ENCODE data around the gene ZNF639. TPM values are rescaled to one million over a fixed set of nuclear protein-coding genes. Genes with fewer than 3 reads are reported as not detected.

ZNF639 gene
- total RNA-seq, 1 donor from 2014 or later, result 41.4 TPM

DNA sequence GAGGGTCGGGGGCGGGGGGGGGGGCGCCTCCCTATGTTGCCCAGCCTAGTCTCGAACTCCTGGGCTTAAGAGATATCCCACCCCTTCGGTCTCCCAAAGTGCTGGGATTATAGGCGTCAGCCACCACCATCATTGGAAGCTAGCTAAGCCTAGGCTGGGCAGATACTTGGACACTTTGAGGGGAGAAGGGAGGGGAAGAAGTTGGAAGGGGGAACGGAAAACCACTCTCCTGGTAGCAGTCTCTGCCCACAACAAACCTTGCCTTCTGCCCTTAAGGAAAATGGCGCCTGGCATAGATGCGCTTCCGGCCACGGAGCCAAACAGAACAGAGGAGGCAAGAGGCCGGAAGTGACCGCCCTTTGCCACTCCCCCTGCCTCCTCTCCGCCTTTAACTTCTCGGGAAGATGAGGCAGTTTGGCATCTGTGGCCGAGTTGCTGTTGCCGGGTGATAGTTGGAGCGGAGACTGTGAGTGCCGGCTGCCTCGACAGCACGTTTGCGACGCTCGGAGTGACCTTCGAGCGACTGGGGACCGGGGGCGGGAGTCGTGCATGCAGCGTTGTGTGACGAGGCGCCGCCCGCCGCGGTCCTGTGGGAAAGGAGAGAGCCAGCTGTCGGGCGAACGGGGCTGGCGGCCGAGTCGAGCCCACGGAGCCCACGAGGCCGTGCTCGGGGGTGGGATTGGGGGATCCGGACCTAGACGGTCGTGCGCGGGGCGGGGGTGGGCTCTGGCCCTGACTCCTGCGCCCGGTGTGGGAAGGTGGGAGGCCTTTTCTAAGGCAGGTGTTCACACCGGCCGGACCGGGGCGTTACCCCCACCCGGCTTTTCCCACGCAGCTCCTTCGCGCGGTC lies 24.7 kb downstream of the ZNF639 start, which contains the start of gene MFN1:
MFN1 (plus strand) TSS at position 365 of the 850 bp plus-strand sequence. CDS start 1,143 bp downstream, outside the sequence.
- no peaks in the 10 kb centered on the region for H3K9me3 Mint-ChIP-seq
- CTCF ChIA-PET, result interaction anchor here (2.3 kb wide), 1 partner anchor 27 kb away, joined by 5 read pairs; no protein-coding TSS in a partner anchor
- peaks cover 35% of the 10 kb centered on the region for H3K4me1 Mint-ChIP-seq
- POLR2A ChIA-PET, result interaction anchor here (0.7 to 2.1 kb wide), 15 partner anchors 11 to 276 kb away, joined by 3 to 11 read pairs (median 4); partner anchors contain the start of genes ACTL6A, MRPL47, NDUFB5 and PIK3CA
- peak within 1 kb of the TSS; percentile 98 for H3K4me3 Mint-ChIP-seq
- peak within 1 kb of the TSS; percentile 95 for H3K27ac Mint-ChIP-seq
- intact Hi-C loops (cut with micrococcal nuclease), result loop anchor here (1.0 to 5.0 kb wide), 10 partner anchors 24 to 1565 kb away; partner anchors contain the start of genes ACTL6A, FXR1, GNB4 and MRPL47
- H3K36me3 Mint-ChIP-seq (ENCODE audit: low read depth), result peaks cover 36% of the 10 kb centered on the region
- DNase-seq (peak; percentile 80), ATAC-seq (ENCODE audit: low read depth) (peak; percentile 88)
- no peaks in the 10 kb centered on the region for H3K27me3 Mint-ChIP-seq
- TF ChIP-seq CTCF (IDR thresholded peaks at IDR 0.05), result no peak

GRCh38 chr3:179348325-179349013 lies 25.6 kb downstream of the ZNF639 start:
- no peak for TF ChIP-seq CTCF (IDR thresholded peaks at IDR 0.05)
- CTCF ChIA-PET, result interaction anchor here (0.7 to 2.3 kb wide), 2 partner anchors 28 to 298 kb away, joined by 3 to 5 read pairs; no protein-coding TSS in a partner anchor
- peaks cover 41% of the 10 kb centered on the region for H3K36me3 Mint-ChIP-seq (ENCODE audit: low read depth)
- peak overlapping the region; percentile 95 for H3K27ac Mint-ChIP-seq
- peak overlapping the region; percentile 98 for H3K4me3 Mint-ChIP-seq
- peak; percentile 74 for ATAC-seq (ENCODE audit: low read depth)
- DNase-seq, result no peak
- H3K4me1 Mint-ChIP-seq, result peaks cover 35% of the 10 kb centered on the region
- no peaks in the 10 kb centered on the region for H3K27me3 Mint-ChIP-seq
- POLR2A ChIA-PET, result interaction anchor here (0.6 to 2.1 kb wide), 11 partner anchors 12 to 277 kb away, joined by 3 to 11 read pairs (median 6); partner anchors contain the start of genes ACTL6A, MRPL47, NDUFB5 and PIK3CA
- no peaks in the 10 kb centered on the region for H3K9me3 Mint-ChIP-seq
- intact Hi-C loops (cut with micrococcal nuclease), result loop anchor here (1.0 to 5.0 kb wide), 5 partner anchors 91 to 1564 kb away; partner anchors contain the start of genes ACTL6A, FXR1, GNB4 and TTC14

DNA sequence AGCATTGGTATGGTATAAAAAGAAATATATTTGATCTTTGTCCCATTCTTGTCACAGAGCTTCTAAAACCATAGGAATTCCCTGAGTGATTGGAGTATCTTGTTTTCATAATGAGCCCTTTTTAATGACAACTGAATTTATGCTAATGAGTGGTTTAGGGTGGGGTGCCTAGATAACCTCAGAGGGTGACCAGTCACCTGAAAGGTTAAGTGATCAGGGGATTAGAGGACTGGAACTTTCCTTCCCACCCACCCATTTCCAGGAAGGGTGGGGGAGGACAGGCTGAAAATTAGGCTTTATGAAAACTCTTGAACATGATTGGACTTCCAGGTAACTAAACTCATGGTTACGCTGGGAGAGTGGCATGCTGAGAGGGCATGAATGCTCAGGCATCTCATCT lies 33.2 kb downstream of the ZNF639 start:
- ChIA-PET POLR2A (no interaction called here), CTCF (no interaction called here)
- intact Hi-C loops (cut with micrococcal nuclease), result no loop called here
- H3K27me3 Mint-ChIP-seq, result no peaks in the 10 kb centered on the region
- H3K9me3 Mint-ChIP-seq, result no peaks in the 10 kb centered on the region
- peaks cover 24% of the 10 kb centered on the region for H3K4me1 Mint-ChIP-seq
- no peak for TF ChIP-seq CTCF (IDR thresholded peaks at IDR 0.05)
- no peak overlapping the region for H3K27ac Mint-ChIP-seq
- peaks cover 82% of the 10 kb centered on the region for H3K36me3 Mint-ChIP-seq (ENCODE audit: low read depth)
- DNase-seq (no peak), ATAC-seq (ENCODE audit: low read depth) (no peak)
- no peak overlapping the region for H3K4me3 Mint-ChIP-seq

- ChIA-PET POLR2A (interaction anchor here (0.6 kb wide), 1 partner anchor 333 kb away, joined by 3 read pairs; no protein-coding TSS in a partner anchor), CTCF (no interaction called here)
- Mint-ChIP-seq H3K9me3 (no peaks in the 10 kb centered on the region), H3K4me3 (no peak overlapping the region), H3K4me1 (no peaks in the 10 kb centered on the region), H3K36me3 (ENCODE audit: low read depth) (peaks cover 70% of the 10 kb centered on the region), H3K27me3 (no peaks in the 10 kb centered on the region), H3K27ac (no peak overlapping the region)
- no peak for TF ChIP-seq CTCF (IDR thresholded peaks at IDR 0.05)
- intact Hi-C loops (cut with micrococcal nuclease), result no loop called here
- DNase-seq (no peak), ATAC-seq (ENCODE audit: low read depth) (no peak)
These were observed 40.5 kb downstream of the ZNF639 start for GRCh38 chr3:179363332-179363731.
